Heart right ventricle (tissue), 16 donors: ENCODE results near the gene MRPL3. TPM values are rescaled to one million over a fixed set of nuclear protein-coding genes. Genes with fewer than 3 reads are reported as not detected.

Experiments used
- ATAC-seq, 8 donors: fragments of 200-7000 bp; cut with Tn5 transposase; one replicate each; pipeline ENCODE4 v1.9.1; 2020; ENCODE audit warnings: mild to moderate bottlenecking in 8 of 8, moderate library complexity in 8 of 8, moderate number of reproducible peaks in 1 of 8
- DNase-seq, 2 donors: peaks; one replicate each; pipeline ENCODE4 v3.0.0-alpha.2; 2020
- H3K27ac ChIP-seq, 10 donors: fragments of 200-600 bp; sonication (generic) in 2 of 10; one replicate each; pipeline versions ENCODE4 v1.5.0 to v1.8.0; 2020 to 2022; ENCODE audit warnings: mild to moderate bottlenecking in 3 of 10
- H3K27me3 ChIP-seq, 7 donors: fragments of 200-600 bp; one replicate each; pipeline ENCODE4 v1.8.0; 2021 to 2022; ENCODE audit warnings: mild to moderate bottlenecking in 2 of 7
- H3K36me3 ChIP-seq, 9 donors: fragments of 200-600 bp; sonication (generic) in 1 of 9; one replicate each; pipeline versions ENCODE4 v1.5.0 to v1.8.0; 2020 to 2022; ENCODE audit warnings: mild to moderate bottlenecking in 2 of 9
- H3K4me1 ChIP-seq, 9 donors: fragments of 200-600 bp; sonication (generic) in 1 of 9; one replicate each; pipeline versions ENCODE4 v1.5.0 to v1.8.0; 2020 to 2022; ENCODE audit warnings: mild to moderate bottlenecking in 4 of 9
- H3K4me3 ChIP-seq, 10 donors: fragments of 200-600 bp; sonication (generic) in 2 of 10; one replicate each; pipeline versions ENCODE4 v1.5.0 to v1.8.0; 2020 to 2022; ENCODE audit warnings: mild to moderate bottlenecking in 7 of 10, moderate library complexity in 2 of 10
- H3K9me3 ChIP-seq, 11 donors: fragments of 200-600 bp in 10 of 11; sonication (generic) in 2 of 11; one replicate each; pipeline versions ENCODE4 v1.5.0 to v1.8.0; 2013 to 2022; ENCODE audit warnings: mild to moderate bottlenecking in 2 of 11, control low read depth in 1 of 11, moderate library complexity in 1 of 11
- CTCF ChIP-seq, 9 donors: fragments of 200-600 bp; sonication (generic) in 2 of 9; IDR thresholded peaks; one replicate each; pipeline versions ENCODE4 v1.5.0 to v1.8.0; 2021 to 2022; ENCODE audit warnings: antibody characterized with exemption in 9 of 9, mild to moderate bottlenecking in 5 of 9, moderate library complexity in 1 of 9
- WGBS, 2 donors: extraction: QIAGEN DNeasy Blood & Tissue Kit; methylation state at CpG; one replicate each; pipeline ENCODE4 v1.1.7; 2013; ENCODE audit warnings: inconsistent platforms in 1 of 2; 5-methylcytosine and 5-hydroxymethylcytosine counted together
- intact Hi-C, 10 donors: fragments of 100-400 bp; cut with DNase I; formaldehyde crosslinking; loops; one replicate each; pipeline versions ENCODE4 v1.11.1 to v1.14.2; 2022
- polyA plus RNA-seq, 2 donors: library from polyadenylated mRNA; stranded (reverse); fragments of 200-250 nt; gene quantifications; one replicate each; pipeline ENCODE4 v1.2.3, GENCODE V29; 2013
- total RNA-seq, 10 donors: library from RNA; stranded (reverse); fragmentation: NEBNext Ultra II Directional in 3 of 10; extraction: Animal tissue kit (Norgen Biotek cat#: 25700) in 3 of 10; gene quantifications; one replicate each; pipeline versions ENCODE4 v1.2.1 to v1.2.4, GENCODE V29; 2021 to 2023
- donor health status: Arrhythmogenic right ventricular cardiomyopathy.
- donor health status: ischemic (EF 13 %, LVEDD 7.1; RV severe dilation, severe dysfunction).
- donor health status: healthy with polysubstance abuse.
- donor health status: DM: no; HTN: yes; CAD: no.
- donor health status: DM: no; HTN: no; CAD: no.
- donor health status: ischemic (EF 25% LVEDD 6.9; RV normal size, moderate dysfunction).
- donor health status: ischemic (EF 25% LVEDD 5.7; RV mildly dilated, moderate dysfunction).
- donor health status: healthy.
- donor health status: DM: yes; HTN: yes; CAD: no.
- donor health status: Ischemic cardiomyopathy.
- donor health status: ischemic (EF 35%, LVEDD 5.7; RV mildly dilated, moderate dysfunction).
- donor health status: nonischemic (EF 11% LVEDD 7.7; RV severe dilation, severe dysfunction).
- donor health status: DM: yes; HTN: yes; CAD: no.
- donor health status: PGD.
- donor health status: ischemic (EF 29% LVEDD 5.4; RV normal size, mild dysfunction).
- donor health status: nonischemic (EF 23%, LVEDD 6.1; RV moderate dilation, normal function).

The MRPL3 gene
- total and polyA plus RNA-seq, 12 donors, result 46.5 to 102 (median 51.2) TPM

GRCh38 chr3:131470377-131470776 lies 32.4 kb downstream of the MRPL3 start:
- TF ChIP-seq CTCF (IDR thresholded peaks at IDR 0.05), result no peak
- no peak overlapping the region for H3K4me3 ChIP-seq
- WGBS, 2 donors, result 98 to 99% methylated on average over 2 of the region's 2 CpGs
- peaks cover 0 to 71% (median 41%) of the 10 kb centered on the region in 9 donors for H3K36me3 ChIP-seq
- ATAC-seq (no peak), DNase-seq (no peak)
- H3K9me3 ChIP-seq, result no peaks in the 10 kb centered on the region
- H3K27me3 ChIP-seq, result no peaks in the 10 kb centered on the region
- H3K4me1 ChIP-seq, result peaks cover 0 to 10% (median 0%) of the 10 kb centered on the region in 9 donors
- intact Hi-C loops, result loop anchor here in 1 of 10 donors (10.0 kb wide), 1 partner anchor 86 kb away; the partner anchor contains the start of gene NUDT16
- no peak overlapping the region for H3K27ac ChIP-seq

GRCh38 chr3:131458653-131459052 lies 44.1 kb downstream of the MRPL3 start:
- intact Hi-C loops, result loop anchor here in 1 of 10 donors (10.0 kb wide), 1 partner anchor 434 kb away; the partner anchor contains the start of genes ASTE1 and NEK11

GRCh38 chr3:131457220-131457619 lies 45.6 kb downstream of the MRPL3 start:
- Histone ChIP-seq H3K4me3 (no peak overlapping the region), H3K4me1 (peaks cover 0 to 14% (median 0%) of the 10 kb centered on the region in 9 donors), H3K27ac (no peak overlapping the region), H3K9me3 (no peaks in the 10 kb centered on the region), H3K27me3 (no peaks in the 10 kb centered on the region), H3K36me3 (peaks cover 0 to 43% (median 9%) of the 10 kb centered on the region in 9 donors)
- TF ChIP-seq CTCF (IDR thresholded peaks at IDR 0.05), result no peak
- no peak for DNase-seq
- WGBS, 2 donors, result 28 to 30% methylated on average over 1 of the region's 1 CpG
- peak in 2 of 8 donors; percentile 27 to 57 for ATAC-seq
- intact Hi-C loops, result loop anchor here in 1 of 10 donors (10.0 kb wide), 1 partner anchor 432 kb away; the partner anchor contains the start of genes ASTE1 and NEK11

More at GRCh38 chr3:131458653-131459052, 44.1 kb downstream of the MRPL3 start:
- Histone ChIP-seq H3K27ac (no peak overlapping the region), H3K4me1 (peaks cover 0 to 14% (median 0%) of the 10 kb centered on the region in 9 donors), H3K9me3 (no peaks in the 10 kb centered on the region), H3K27me3 (no peaks in the 10 kb centered on the region), H3K4me3 (no peak overlapping the region), H3K36me3 (peaks cover 0 to 56% (median 16%) of the 10 kb centered on the region in 9 donors)
- WGBS, 2 donors, result 62% methylated on average over 3 of the region's 3 CpGs
- DNase-seq, result no peak
- no peak for TF ChIP-seq CTCF (IDR thresholded peaks at IDR 0.05)
- ATAC-seq, result peak in 5 of 8 donors; percentile 14 to 75 (median 44)

- intact Hi-C loops, result loop anchor here in 1 of 10 donors (10.0 kb wide), 1 partner anchor 430 kb away; the partner anchor contains the start of genes ASTE1 and NEK11
- Histone ChIP-seq H3K36me3 (peaks cover 0 to 17% (median 2%) of the 10 kb centered on the region in 9 donors), H3K9me3 (no peaks in the 10 kb centered on the region), H3K4me3 (no peak overlapping the region), H3K27ac (no peak overlapping the region), H3K4me1 (peaks cover 0 to 18% (median 7%) of the 10 kb centered on the region in 9 donors), H3K27me3 (no peaks in the 10 kb centered on the region)
- no peak for TF ChIP-seq CTCF (IDR thresholded peaks at IDR 0.05)
- ATAC-seq, result peak in 1 of 8 donors; percentile 45
- DNase-seq, result no peak
Measured at GRCh38 chr3:131454501-131454900, 48.3 kb downstream of the MRPL3 start.
